GM12801 (cell line): ENCODE measurements around the gene EIF4G1.

Experiments used
- TF ChIP-seq, protein P1 (sequence below): IDR thresholded peaks from one replicate; pipeline ENCODE4 v1.5.1; 2011; ENCODE audit warnings: control low read depth; ENCODE audit not compliant: insufficient read length; ENCODE audit errors: extremely low read depth

EIF4G1 gene

GRCh38 chr3:184328516-184328915 lies 14.1 kb downstream of the EIF4G1 start:
- TF ChIP-seq, protein P1, sequence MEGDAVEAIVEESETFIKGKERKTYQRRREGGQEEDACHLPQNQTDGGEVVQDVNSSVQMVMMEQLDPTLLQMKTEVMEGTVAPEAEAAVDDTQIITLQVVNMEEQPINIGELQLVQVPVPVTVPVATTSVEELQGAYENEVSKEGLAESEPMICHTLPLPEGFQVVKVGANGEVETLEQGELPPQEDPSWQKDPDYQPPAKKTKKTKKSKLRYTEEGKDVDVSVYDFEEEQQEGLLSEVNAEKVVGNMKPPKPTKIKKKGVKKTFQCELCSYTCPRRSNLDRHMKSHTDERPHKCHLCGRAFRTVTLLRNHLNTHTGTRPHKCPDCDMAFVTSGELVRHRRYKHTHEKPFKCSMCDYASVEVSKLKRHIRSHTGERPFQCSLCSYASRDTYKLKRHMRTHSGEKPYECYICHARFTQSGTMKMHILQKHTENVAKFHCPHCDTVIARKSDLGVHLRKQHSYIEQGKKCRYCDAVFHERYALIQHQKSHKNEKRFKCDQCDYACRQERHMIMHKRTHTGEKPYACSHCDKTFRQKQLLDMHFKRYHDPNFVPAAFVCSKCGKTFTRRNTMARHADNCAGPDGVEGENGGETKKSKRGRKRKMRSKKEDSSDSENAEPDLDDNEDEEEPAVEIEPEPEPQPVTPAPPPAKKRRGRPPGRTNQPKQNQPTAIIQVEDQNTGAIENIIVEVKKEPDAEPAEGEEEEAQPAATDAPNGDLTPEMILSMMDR = no peak

- TF ChIP-seq, protein P1 = no peak
Measured at GRCh38 chr3:184332370-184333090, 18.1 kb downstream of the EIF4G1 start.

DNA sequence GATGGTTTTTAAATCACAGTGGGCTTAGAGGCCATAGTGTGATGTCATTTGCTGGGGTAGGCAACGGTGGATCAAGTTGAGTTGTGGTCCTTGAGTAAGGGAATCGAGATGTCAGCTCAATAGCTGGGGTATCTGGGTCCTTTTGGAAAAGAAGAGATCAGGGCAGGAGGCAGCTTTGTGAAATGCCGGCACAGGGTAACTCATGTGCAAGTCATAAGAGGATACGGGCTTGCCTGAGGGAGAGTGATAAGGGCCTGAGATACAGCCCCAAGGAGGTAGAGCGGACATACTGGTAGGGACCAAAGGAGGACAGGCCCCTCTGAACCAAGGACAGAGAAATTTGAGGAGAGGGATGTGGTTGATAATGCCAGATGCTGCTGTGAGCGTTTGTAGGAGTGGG lies 18.8 kb downstream of the EIF4G1 start:
- TF ChIP-seq, protein P1 = no peak

GRCh38 chr3:184333700-184334099 lies 19.3 kb downstream of the EIF4G1 start:
- TF ChIP-seq, protein P1 = no peak

GRCh38 chr3:184334470-184335158 lies 20.2 kb downstream of the EIF4G1 start:
- TF ChIP-seq, protein P1 = no peak

DNA sequence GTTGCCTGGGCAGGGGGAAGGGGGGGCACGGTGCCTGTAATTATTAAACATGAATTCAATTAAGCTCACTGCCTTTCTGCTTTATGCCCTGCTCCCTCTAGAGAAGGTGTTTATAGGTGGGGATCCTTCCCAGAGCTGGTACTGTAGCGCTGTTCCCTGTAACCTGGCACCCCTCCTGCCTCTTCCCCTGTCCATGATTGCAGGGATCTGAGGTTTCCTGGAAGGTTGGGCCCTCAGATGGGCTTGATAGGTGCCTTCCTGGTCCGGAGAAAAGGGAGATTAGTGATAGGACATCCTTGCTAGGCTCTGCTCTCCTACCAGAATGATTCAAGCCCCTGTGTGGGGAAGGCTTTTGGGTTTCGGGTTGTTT lies 20.9 kb downstream of the EIF4G1 start:
- TF ChIP-seq, protein P1 = no peak

DNA sequence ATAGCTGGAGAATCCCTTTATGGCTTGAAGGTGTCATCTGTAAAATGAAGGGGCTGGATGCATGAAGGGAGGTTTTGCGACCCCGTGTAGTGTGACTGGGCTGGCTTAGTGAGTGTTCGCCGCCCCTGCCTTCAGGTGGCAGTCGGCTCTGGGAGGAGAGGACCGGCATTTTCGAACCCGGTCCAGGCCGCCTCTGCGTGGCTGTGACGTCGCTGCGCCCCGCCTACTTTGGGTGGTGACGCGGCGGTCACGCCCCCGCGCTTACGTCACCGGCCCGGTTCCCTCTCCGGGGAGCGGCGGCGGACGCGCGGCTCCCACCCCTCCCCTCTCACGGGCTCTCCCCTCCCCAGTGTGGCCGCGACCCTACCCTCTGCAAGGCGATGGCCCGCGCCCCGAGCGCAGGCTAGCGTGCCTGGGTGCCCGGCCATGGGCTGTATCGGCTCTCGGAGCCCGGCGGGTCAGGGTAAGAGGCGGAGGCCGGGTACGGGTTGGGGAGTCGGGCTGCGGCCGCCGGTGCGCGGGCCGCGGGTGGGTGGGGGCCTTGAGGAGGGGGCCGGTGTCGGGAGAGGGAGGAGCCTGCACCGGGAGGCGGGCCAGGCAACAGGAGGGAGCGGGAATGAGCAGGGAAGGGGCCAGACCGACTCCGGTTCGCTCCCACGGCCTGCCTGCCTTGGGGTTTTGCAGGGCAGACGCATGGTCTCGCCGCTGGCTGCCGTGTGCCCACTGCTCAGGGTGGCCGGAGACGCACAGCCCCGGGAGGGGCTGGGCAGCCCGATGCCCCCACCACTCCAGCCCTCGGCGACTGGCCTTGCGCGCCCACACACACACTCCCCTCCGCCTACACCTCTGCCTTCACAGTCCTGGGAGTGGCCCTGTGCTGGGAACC lies 21.5 kb downstream of the EIF4G1 start:
- TF ChIP-seq, protein P1 = no peak
